H1 (cell line): ENCODE data around the gene STX16. TPM values are rescaled to one million over a fixed set of nuclear protein-coding genes. Genes with fewer than 3 reads are reported as not detected.
A peak's percentile ranks its signal among the peaks of the same experiment; 100 is the strongest.

Source experiments
- CTCF ChIA-PET: fragments of 300-600 bp; sonication (Branson Sonifier 250); formaldehyde crosslinking; loops from one replicate; lab custom pipeline; 2021; ENCODE audit not compliant: partially characterized antibody; lab: Charles Lee
- POLR2A ChIA-PET: fragments of 300-600 bp; sonication (Branson Sonifier 250); formaldehyde crosslinking; loops from one replicate; lab custom pipeline; 2021; ENCODE audit warnings: inconsistent platforms; ENCODE audit not compliant: partially characterized antibody; lab: Charles Lee
- DNase-seq, 2 experiments: peaks; one replicate each; pipeline versions ENCODE4 v3.0.0 to v3.0.0-alpha.2; 2010 to 2022; ENCODE audit warnings: low spot score in 2 of 2, low read depth in 1 of 2, mixed read lengths in 1 of 2
- FAIRE-seq: peaks from 2 replicates; lab custom pipeline; 2011; peaks lifted over from hg19 to GRCh38; lab: Jason Lieb, UNC
- H2AFZ ChIP-seq: 2 replicates; pipeline ENCODE4 v1.8.1; 2012; ENCODE audit warnings: low read length, inconsistent platforms
- H2AK5ac ChIP-seq: 2 replicates; pipeline ENCODE4 v1.6.1; 2013; ENCODE audit warnings: low read depth, low read length
- H2BK120ac ChIP-seq: replicated peaks from 2 replicates; pipeline ENCODE3; 2013; ENCODE audit warnings: low read depth, low read length, inconsistent platforms
- H2BK12ac ChIP-seq: 2 replicates; pipeline ENCODE4 v1.6.1; 2013; ENCODE audit warnings: low read depth, low read length
- H2BK15ac ChIP-seq: 2 replicates; pipeline ENCODE4 v1.6.1; 2013; ENCODE audit warnings: low read length
- H2BK20ac ChIP-seq: 2 replicates; pipeline ENCODE4 v1.6.1; 2013; ENCODE audit warnings: low read length
- H2BK5ac ChIP-seq: 2 replicates; pipeline ENCODE4 v1.6.1; 2013; ENCODE audit warnings: low read depth, low read length
- H3K14ac ChIP-seq: 2 replicates; pipeline ENCODE4 v1.6.1; 2013; ENCODE audit warnings: inconsistent platforms; ENCODE audit not compliant: insufficient read length
- H3K18ac ChIP-seq: 2 replicates; pipeline ENCODE4 v1.6.1; 2013; ENCODE audit warnings: low read length; ENCODE audit errors: extremely low read depth
- H3K23ac ChIP-seq: 2 replicates; pipeline ENCODE4 v1.6.1; 2013; ENCODE audit warnings: inconsistent platforms; ENCODE audit not compliant: insufficient read length
- H3K23me2 ChIP-seq: 2 replicates; pipeline ENCODE4 v1.6.1; 2013; ENCODE audit warnings: low read depth, low read length
- H3K27ac ChIP-seq: 2 replicates; pipeline ENCODE4 v1.6.1; 2011; ENCODE audit warnings: low read depth, low read length, inconsistent platforms
- H3K27me3 ChIP-seq, 4 experiments: replicated peaks in 1 of 4; 1 replicate in 1 of 4; 2 replicates in 3 of 4; pipeline versions ENCODE4 v1.6.1 to v1.8.1; 2011 to 2013; ENCODE audit warnings: low read length in 3 of 4, mild to moderate bottlenecking in 3 of 4, inconsistent platforms in 2 of 4, mixed read lengths in 2 of 4, moderate library complexity in 1 of 4; ENCODE audit not compliant: control insufficient read depth in 3 of 4, insufficient read depth in 3 of 4; ENCODE audit errors: extremely low read depth in 1 of 4
- H3K36me3 ChIP-seq, 4 experiments: 2 replicates each; pipeline versions ENCODE4 v1.6.1 to v1.8.1; 2011 to 2013; ENCODE audit warnings: mild to moderate bottlenecking in 4 of 4, low read length in 3 of 4, moderate library complexity in 2 of 4, control low read depth in 1 of 4, inconsistent platforms in 1 of 4; ENCODE audit not compliant: insufficient read depth in 4 of 4, control insufficient read depth in 2 of 4
- H3K4ac ChIP-seq: replicated peaks from 2 replicates; pipeline ENCODE3; 2013; ENCODE audit warnings: low read length, low read depth, mixed read lengths, inconsistent platforms; ENCODE audit not compliant: insufficient read length
- H3K4me1 ChIP-seq, 4 experiments: replicated peaks in 1 of 4; 1 replicate in 1 of 4; 2 replicates in 3 of 4; pipeline versions ENCODE4 v1.6.1 to v1.8.1; 2011 to 2013; ENCODE audit warnings: low read length in 3 of 4, inconsistent platforms in 2 of 4, mixed read lengths in 1 of 4; ENCODE audit not compliant: insufficient read depth in 4 of 4, control insufficient read depth in 3 of 4
- H3K4me2 ChIP-seq, 2 experiments: 2 replicates each; pipeline versions ENCODE4 v1.6.1 to v1.8.1; 2011 to 2013; ENCODE audit warnings: low read depth in 2 of 2, low read length in 2 of 2, control low read depth in 1 of 2, inconsistent platforms in 1 of 2, mild to moderate bottlenecking in 1 of 2; ENCODE audit not compliant: insufficient read depth in 1 of 2
- H3K4me3 ChIP-seq, 4 experiments: fragments of 200-600, 300-600 bp in 1 of 4; sonication (generic), shearing (Covaris generic), sonication (Bioruptor Twin) in 1 of 4; 2 replicates each; pipeline versions ENCODE4 v1.5.1 to v1.8.1; 2011 to 2016; ENCODE audit warnings: low read length in 4 of 4, low read depth in 3 of 4, control low read depth in 2 of 4, inconsistent platforms in 2 of 4, mild to moderate bottlenecking in 2 of 4, mixed read lengths in 1 of 4, moderate library complexity in 1 of 4; ENCODE audit not compliant: insufficient read depth in 2 of 4; ENCODE audit errors: extremely low read depth in 1 of 4
- H3K56ac ChIP-seq: replicated peaks from 2 replicates; pipeline ENCODE3; 2013; ENCODE audit warnings: low read depth, mild to moderate bottlenecking, mixed read lengths, low read length, inconsistent platforms; ENCODE audit not compliant: insufficient read length
- H3K79me1 ChIP-seq: 2 replicates; pipeline ENCODE4 v1.6.1; 2013; ENCODE audit warnings: low read depth, low read length, control low read depth
- H3K79me2 ChIP-seq, 2 experiments: 2 replicates each; pipeline versions ENCODE4 v1.6.1 to v1.8.1; 2012 to 2013; ENCODE audit warnings: low read length in 2 of 2, mild to moderate bottlenecking in 2 of 2, inconsistent platforms in 1 of 2; ENCODE audit not compliant: insufficient read depth in 2 of 2, control insufficient read depth in 1 of 2
- H3K9ac ChIP-seq, 4 experiments: replicated peaks in 1 of 4; 1 replicate in 1 of 4; 2 replicates in 3 of 4; pipeline versions ENCODE4 v1.6.1 to v1.8.1; 2011 to 2013; ENCODE audit warnings: low read depth in 3 of 4, low read length in 3 of 4, control low read depth in 2 of 4, mild to moderate bottlenecking in 2 of 4, moderate library complexity in 2 of 4, inconsistent platforms in 1 of 4; ENCODE audit errors: extremely low read depth in 1 of 4
- H3K9me3 ChIP-seq, 2 experiments: 2 replicates each; pipeline versions ENCODE4 v1.6.1 to v1.8.1; 2012 to 2013; ENCODE audit warnings: mild to moderate bottlenecking in 2 of 2, moderate library complexity in 2 of 2, control low read depth in 1 of 2, inconsistent platforms in 1 of 2, low read depth in 1 of 2, low read length in 1 of 2, mixed read lengths in 1 of 2; ENCODE audit not compliant: insufficient read depth in 2 of 2
- H4K20me1 ChIP-seq, 2 experiments: replicated peaks in 1 of 2; 2 replicates each; pipeline versions ENCODE3 to v1.8.1; 2011 to 2013; ENCODE audit warnings: inconsistent platforms in 2 of 2, low read length in 2 of 2, mild to moderate bottlenecking in 1 of 2; ENCODE audit not compliant: insufficient read depth in 2 of 2, control insufficient read depth in 1 of 2
- H4K5ac ChIP-seq: 2 replicates; pipeline ENCODE4 v1.6.1; 2013; ENCODE audit warnings: low read length, low read depth, mixed read lengths, inconsistent platforms; ENCODE audit not compliant: insufficient read length
- H4K8ac ChIP-seq: 2 replicates; pipeline ENCODE4 v1.8.0; 2013; ENCODE audit warnings: mild to moderate bottlenecking, moderate library complexity, low read length, inconsistent platforms; ENCODE audit not compliant: insufficient read depth; ENCODE audit errors: extremely low read depth
- H4K91ac ChIP-seq: replicated peaks from 2 replicates; pipeline ENCODE3; 2013; ENCODE audit warnings: low read length, mixed read lengths, inconsistent platforms; ENCODE audit not compliant: insufficient read length
- BCL11A ChIP-seq, 2 experiments: IDR thresholded peaks; one replicate each; pipeline ENCODE4 v1.6.1; 2011; ENCODE audit warnings: low read depth in 2 of 2, low read length in 2 of 2, mild to moderate bottlenecking in 2 of 2
- CHD2 ChIP-seq: IDR thresholded peaks from 2 replicates; pipeline ENCODE4 v1.6.1; 2012; ENCODE audit warnings: low read length, improper control_type of control experiment
- CTBP2 ChIP-seq: IDR thresholded peaks from 2 replicates; pipeline ENCODE4 v1.7.0; 2011; ENCODE audit warnings: borderline replicate concordance, mild to moderate bottlenecking, moderate library complexity, mixed read lengths, low read length; ENCODE audit not compliant: insufficient read depth, insufficient read length
- EP300 ChIP-seq, 2 experiments: IDR thresholded peaks; 1 replicate in 1 of 2; 2 replicates in 1 of 2; pipeline ENCODE4 v1.6.1; 2011 to 2012; ENCODE audit warnings: low read depth in 2 of 2, low read length in 2 of 2, mild to moderate bottlenecking in 2 of 2, borderline replicate concordance in 1 of 2, inconsistent platforms in 1 of 2, moderate library complexity in 1 of 2
- NANOG ChIP-seq: IDR thresholded peaks from 2 replicates; pipeline ENCODE4 v1.6.1; 2011; ENCODE audit warnings: low read length, low read depth, mild to moderate bottlenecking, inconsistent platforms; ENCODE audit not compliant: insufficient read depth, poor library complexity, severe bottlenecking
- POLR2AphosphoS5 ChIP-seq: IDR thresholded peaks from 2 replicates; pipeline ENCODE4 v1.6.1; 2011; ENCODE audit warnings: low read depth, low read length
- SIN3A ChIP-seq, 2 experiments: IDR thresholded peaks in 1 of 2; conservative IDR thresholded peaks in 1 of 2; 2 replicates each; pipeline ENCODE4 v1.6.1; 2011 to 2012; ENCODE audit warnings: low read length in 2 of 2, improper control_type of control experiment in 1 of 2, low read depth in 1 of 2, mild to moderate bottlenecking in 1 of 2
- SP2 ChIP-seq: IDR thresholded peaks from 2 replicates; pipeline ENCODE4 v1.6.1; 2012; ENCODE audit warnings: mild to moderate bottlenecking, low read length, inconsistent platforms
- SP4 ChIP-seq: IDR thresholded peaks from 2 replicates; pipeline ENCODE4 v1.6.1; 2012; ENCODE audit warnings: low read length, inconsistent platforms
- SUZ12 ChIP-seq: fragments of 200-600 bp; sonication (generic); IDR thresholded peaks from 2 replicates; pipeline ENCODE4 v1.6.1; 2012; ENCODE audit warnings: mild to moderate bottlenecking, inconsistent platforms, low read length, moderate library complexity, mixed read lengths
- TEAD4 ChIP-seq: IDR thresholded peaks from 2 replicates; pipeline ENCODE4 v1.6.1; 2012; ENCODE audit warnings: low read depth, low read length, inconsistent platforms, mixed read lengths
- WGBS, 2 experiments: shearing (Covaris generic) in 1 of 2; methylation state at CpG; one replicate each; pipeline versions ENCODE4 v1.1.6 to v1.1.7; 2013 to 2015; ENCODE audit warnings: low lambda C conversion rate in 2 of 2, mixed read lengths in 2 of 2, inconsistent platforms in 1 of 2, low coverage in 1 of 2, missing lambda C conversion rate in 1 of 2; ENCODE audit not compliant: insufficient replicate concordance in 2 of 2, insufficient coverage in 1 of 2, insufficient read length in 1 of 2; ENCODE audit errors: extremely low coverage in 1 of 2, missing lambda C conversion rate in 1 of 2; 5-methylcytosine and 5-hydroxymethylcytosine counted together
- polyA plus RNA-seq, 7 experiments: library from polyadenylated mRNA; depleted of rRNA in 3 of 7; stranded (reverse) in 5 of 7; unstranded in 2 of 7; fragments of >200 nt in 5 of 7; fragments of 200-250 nt in 2 of 7; gene quantifications; 1 replicate in 5 of 7; 2 replicates in 1 of 7; 4 replicates in 1 of 7; pipeline versions ENCODE4 v1.2.1 to v1.2.3, GENCODE V29; 2011 to 2013; ENCODE audit warnings: missing spikeins in 2 of 7, mixed read lengths in 2 of 7
- total RNA-seq: library from RNA; stranded (reverse); fragmentation: NEBNext Ultra II Directional; extraction: Animal tissue kit (Norgen Biotek cat#: 25700); gene quantifications from 2 replicates; pipeline ENCODE4 v1.2.1, GENCODE V29; 2021

The STX16 gene
- total and polyA plus RNA-seq, 2 of the 8 experiments (the other 6 are each of a cell fraction or from before 2014, with no cell fraction given): 45.2 to 61.6 TPM

GRCh38 chr20:58685988-58686387 lies 34.9 kb downstream of the STX16 start:
- Histone ChIP-seq H3K9me3 (no peaks in the 10 kb centered on the region), H3K36me3 (no peaks in the 10 kb centered on the region; a peak in 1 of 8 replicates), H3K4me2 (no peak overlapping the region), H2AFZ (no peak overlapping the region), H2AK5ac (0 out of 2 replicates have a peak overlapping the region, but pooled peaks have one; percentile 13), H3K79me2 (no peaks in the 10 kb centered on the region), H3K23ac (no peak overlapping the region), H3K14ac (no peak overlapping the region), H4K20me1 (peaks cover 0 to 5% of the 10 kb centered on the region in 2 experiments), H2BK20ac (0 out of 2 replicates have a peak overlapping the region, but pooled peaks have one; percentile 61), H3K27ac (no peak overlapping the region), H3K79me1 (no peaks in the 10 kb centered on the region), H3K4me1 (peaks cover 0 to 9% (median 3%) of the 10 kb centered on the region in 4 experiments; a peak in 5 of 7 replicates), H4K5ac (no peak overlapping the region), H2BK15ac (0 out of 2 replicates have a peak overlapping the region, but pooled peaks have one; percentile 16), H2BK5ac (0 out of 2 replicates have a peak overlapping the region, but pooled peaks have one; percentile 5), H3K4ac (no peak overlapping the region), H3K9ac (no peak overlapping the region), H3K23me2 (peaks cover 5% of the 10 kb centered on the region; the same call in 1 of the 2 replicates), H3K56ac (no peak overlapping the region), H3K4me3 (no peak overlapping the region), H4K91ac (no peak overlapping the region), H3K27me3 (no peaks in the 10 kb centered on the region), H2BK120ac (no peak overlapping the region), H2BK12ac (peak overlapping the region; percentile 33; the same call in 1 of the 2 replicates), H3K18ac (no peak overlapping the region), H4K8ac (no peak overlapping the region)
- WGBS, 2 experiments: 91% methylated on average over 5 of the region's 5 CpGs; no CpG with 5 or more reads in 1 of the 2 experiments
- DNase-seq (peak in 1 of 2 experiments; percentile 39), FAIRE-seq (no peak)
- CTCF ChIA-PET: interaction anchor here (0.6 to 0.9 kb wide), 2 partner anchors 54 to 204 kb away, joined by 3 read pairs; no protein-coding TSS in a partner anchor
- POLR2A ChIA-PET: interaction anchor here (0.7 to 1.9 kb wide), 10 partner anchors 8 to 149 kb away, joined by 3 to 10 read pairs (median 4); partner anchors contain the start of gene STX16
- TF ChIP-seq SUZ12: no peak
- TF ChIP-seq TEAD4: no peak
- TF ChIP-seq CTBP2: no peak
- TF ChIP-seq SP4: no peak
- no peak for TF ChIP-seq CHD2
- no peak for TF ChIP-seq POLR2AphosphoS5
- no peak for TF ChIP-seq SP2
- TF ChIP-seq EP300 (IDR thresholded peaks at IDR 0.05; ENCODE audit: borderline replicate concordance in 1 of 2, low read depth in 2 of 2, low read length in 2 of 2): no peak
- no peak for TF ChIP-seq NANOG
- TF ChIP-seq BCL11A (IDR thresholded peaks at IDR 0.05; ENCODE audit: low read depth in 2 of 2, low read length in 2 of 2): no peak
- TF ChIP-seq SIN3A (conservative IDR thresholded peaks at IDR 0.05 in 1 of 2, IDR thresholded peaks at IDR 0.05 in 1 of 2; ENCODE audit: low read depth in 1 of 2, low read length in 2 of 2): no peak
